ENCODE results near the gene GPC1. TPM values are rescaled to one million over a fixed set of nuclear protein-coding genes. Genes with fewer than 3 reads are reported as not detected.

The GPC1 gene
- total and polyA plus RNA-seq, 2 of the 13 experiments (the other 11 are each of a cell fraction or from before 2014, with no cell fraction given), result 4.0 to 5.5 TPM

DNA sequence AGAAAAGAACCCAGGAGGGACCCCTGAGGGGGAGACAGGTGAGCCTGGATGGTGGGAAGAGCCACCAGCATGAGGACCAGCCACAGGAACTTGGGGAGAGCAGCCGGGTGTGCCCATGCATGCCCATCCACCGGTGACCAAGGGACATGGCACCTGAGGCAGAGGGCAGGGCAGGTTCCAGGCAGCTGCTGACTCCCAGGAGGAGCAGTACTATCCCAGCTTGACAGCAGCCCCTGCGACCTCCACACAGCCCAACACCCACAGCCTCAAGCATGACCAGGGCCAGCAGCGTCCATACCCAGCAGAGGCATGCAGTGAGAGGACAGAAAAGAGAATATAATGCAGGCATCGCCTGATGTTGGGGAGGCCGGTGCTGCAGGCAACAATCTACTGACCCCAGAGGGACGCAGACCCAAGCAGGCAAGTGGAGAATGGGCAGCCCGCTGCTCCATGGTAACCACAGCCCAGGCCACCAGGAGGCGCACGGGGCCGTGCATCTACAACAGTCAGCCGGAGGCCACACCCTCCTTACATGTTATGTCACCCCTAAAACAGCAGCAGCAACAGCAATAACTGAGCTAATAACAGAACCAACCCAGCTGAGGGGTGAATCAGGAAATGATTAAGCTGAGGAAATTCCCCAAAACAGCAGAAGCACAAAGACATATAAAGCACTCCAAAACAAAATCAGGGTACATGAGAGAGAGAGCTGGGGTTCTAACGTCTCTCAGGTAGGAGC is 78.3 kb downstream of the GPC1 start (continued):
- TF ChIP-seq, protein P1, sequence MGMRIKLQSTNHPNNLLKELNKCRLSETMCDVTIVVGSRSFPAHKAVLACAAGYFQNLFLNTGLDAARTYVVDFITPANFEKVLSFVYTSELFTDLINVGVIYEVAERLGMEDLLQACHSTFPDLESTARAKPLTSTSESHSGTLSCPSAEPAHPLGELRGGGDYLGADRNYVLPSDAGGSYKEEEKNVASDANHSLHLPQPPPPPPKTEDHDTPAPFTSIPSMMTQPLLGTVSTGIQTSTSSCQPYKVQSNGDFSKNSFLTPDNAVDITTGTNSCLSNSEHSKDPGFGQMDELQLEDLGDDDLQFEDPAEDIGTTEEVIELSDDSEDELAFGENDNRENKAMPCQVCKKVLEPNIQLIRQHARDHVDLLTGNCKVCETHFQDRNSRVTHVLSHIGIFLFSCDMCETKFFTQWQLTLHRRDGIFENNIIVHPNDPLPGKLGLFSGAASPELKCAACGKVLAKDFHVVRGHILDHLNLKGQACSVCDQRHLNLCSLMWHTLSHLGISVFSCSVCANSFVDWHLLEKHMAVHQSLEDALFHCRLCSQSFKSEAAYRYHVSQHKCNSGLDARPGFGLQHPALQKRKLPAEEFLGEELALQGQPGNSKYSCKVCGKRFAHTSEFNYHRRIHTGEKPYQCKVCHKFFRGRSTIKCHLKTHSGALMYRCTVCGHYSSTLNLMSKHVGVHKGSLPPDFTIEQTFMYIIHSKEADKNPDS (CRISPR knock-in tag; IDR thresholded peaks at IDR 0.05), result no peak
- TF ChIP-seq ZNF562 (CRISPR knock-in tag; IDR thresholded peaks at IDR 0.05; ENCODE audit: borderline replicate concordance) (no peak), ZNF138 (CRISPR knock-in tag; IDR thresholded peaks at IDR 0.05; ENCODE audit: low read depth) (no peak), HOXD1 (CRISPR knock-in tag; IDR thresholded peaks at IDR 0.05) (no peak), BHLHE40 (IDR thresholded peaks at IDR 0.05; ENCODE audit: low read length) (peak; percentile 19; the same call in 1 of the 2 replicates), GATA4 (IDR thresholded peaks at IDR 0.05; ENCODE audit: borderline replicate concordance, low read depth) (no peak), CERS6 (CRISPR knock-in tag; IDR thresholded peaks at IDR 0.05) (no peak), ZNF768 (CRISPR knock-in tag; IDR thresholded peaks at IDR 0.05) (0 out of 2 replicates have a peak, but pooled peaks have one; percentile 24), CEBPG (CRISPR knock-in tag; IDR thresholded peaks at IDR 0.05) (peak; percentile 53), FOXM1 (CRISPR knock-in tag; IDR thresholded peaks at IDR 0.05) (no peak), KLF13 (CRISPR knock-in tag; IDR thresholded peaks at IDR 0.05) (no peak), DMAP1 (CRISPR knock-in tag; IDR thresholded peaks at IDR 0.05) (no peak), RBAK (CRISPR knock-in tag; IDR thresholded peaks at IDR 0.05) (no peak), ZSCAN31 (CRISPR knock-in tag; IDR thresholded peaks at IDR 0.05; ENCODE audit: low read depth) (no peak), ZFP90 (CRISPR knock-in tag; IDR thresholded peaks at IDR 0.05; ENCODE audit: borderline replicate concordance) (no peak), JDP2 (CRISPR knock-in tag; IDR thresholded peaks at IDR 0.05; ENCODE audit: borderline replicate concordance) (no peak), ZNF263 (CRISPR knock-in tag; IDR thresholded peaks at IDR 0.05) (no peak), ZNF644 (CRISPR knock-in tag; IDR thresholded peaks at IDR 0.05; ENCODE audit: low read depth) (no peak), CBX5 (CRISPR knock-in tag; IDR thresholded peaks at IDR 0.05; ENCODE audit: borderline replicate concordance) (peak; percentile 33; the same call in 1 of the 2 replicates), ZNF883 (CRISPR knock-in tag; IDR thresholded peaks at IDR 0.05; ENCODE audit: not compliant biosample characterization) (no peak), ZNF274 (CRISPR knock-in tag; IDR thresholded peaks at IDR 0.05) (no peak), SNAI1 (CRISPR knock-in tag; IDR thresholded peaks at IDR 0.05; ENCODE audit: borderline replicate concordance) (no peak), AGO2 (optimal IDR thresholded peaks at IDR 0.05; ENCODE audit: low read depth, low read length) (no peak), ZNF792 (CRISPR knock-in tag; IDR thresholded peaks at IDR 0.05) (no peak; the same call in 1 of the 2 replicates), FUBP1 (CRISPR knock-in tag; IDR thresholded peaks at IDR 0.05; ENCODE audit: borderline replicate concordance) (no peak)
- TF ChIP-seq, protein P2, sequence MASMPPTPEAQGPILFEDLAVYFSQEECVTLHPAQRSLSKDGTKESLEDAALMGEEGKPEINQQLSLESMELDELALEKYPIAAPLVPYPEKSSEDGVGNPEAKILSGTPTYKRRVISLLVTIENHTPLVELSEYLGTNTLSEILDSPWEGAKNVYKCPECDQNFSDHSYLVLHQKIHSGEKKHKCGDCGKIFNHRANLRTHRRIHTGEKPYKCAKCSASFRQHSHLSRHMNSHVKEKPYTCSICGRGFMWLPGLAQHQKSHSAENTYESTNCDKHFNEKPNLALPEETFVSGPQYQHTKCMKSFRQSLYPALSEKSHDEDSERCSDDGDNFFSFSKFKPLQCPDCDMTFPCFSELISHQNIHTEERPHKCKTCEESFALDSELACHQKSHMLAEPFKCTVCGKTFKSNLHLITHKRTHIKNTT (CRISPR knock-in tag; IDR thresholded peaks at IDR 0.05), result no peak
- TF ChIP-seq, protein P3, sequence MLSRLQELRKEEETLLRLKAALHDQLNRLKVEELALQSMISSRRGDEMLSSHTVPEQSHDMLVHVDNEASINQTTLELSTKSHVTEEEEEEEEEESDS (CRISPR knock-in tag; IDR thresholded peaks at IDR 0.05; ENCODE audit: borderline replicate concordance), result no peak
